Mononuclear cell (primary cell): ENCODE measurements around the gene BORCS6. TPM values are rescaled to one million over a fixed set of nuclear protein-coding genes. Genes with fewer than 3 reads are reported as not detected.

ENCODE experiments used
- H3K27me3 ChIP-seq: 2 replicates; pipeline ENCODE4 v1.6.0; 2011; ENCODE audit warnings: low read length, control low read depth; ENCODE audit not compliant: insufficient read depth
- H3K4me1 ChIP-seq: 2 replicates; pipeline ENCODE4 v1.5.1; 2011; ENCODE audit warnings: mild to moderate bottlenecking, low read length, control low read depth; ENCODE audit not compliant: insufficient read depth
- H3K4me3 ChIP-seq: 2 replicates; pipeline ENCODE4 v1.5.1; 2011; ENCODE audit warnings: mild to moderate bottlenecking, low read length, moderate library complexity
- H3K9me3 ChIP-seq: 2 replicates; pipeline ENCODE4 v1.5.1; 2011; ENCODE audit warnings: low read depth, mild to moderate bottlenecking, control low read depth, low read length
- total RNA-seq: library from RNA; depleted of rRNA; stranded (reverse); fragments of >200 nt; gene quantifications from one replicate; pipeline ENCODE4 v1.2.3, GENCODE V29; 2012

BORCS6 gene
- total RNA-seq, 1 donor: 9.2 TPM

DNA sequence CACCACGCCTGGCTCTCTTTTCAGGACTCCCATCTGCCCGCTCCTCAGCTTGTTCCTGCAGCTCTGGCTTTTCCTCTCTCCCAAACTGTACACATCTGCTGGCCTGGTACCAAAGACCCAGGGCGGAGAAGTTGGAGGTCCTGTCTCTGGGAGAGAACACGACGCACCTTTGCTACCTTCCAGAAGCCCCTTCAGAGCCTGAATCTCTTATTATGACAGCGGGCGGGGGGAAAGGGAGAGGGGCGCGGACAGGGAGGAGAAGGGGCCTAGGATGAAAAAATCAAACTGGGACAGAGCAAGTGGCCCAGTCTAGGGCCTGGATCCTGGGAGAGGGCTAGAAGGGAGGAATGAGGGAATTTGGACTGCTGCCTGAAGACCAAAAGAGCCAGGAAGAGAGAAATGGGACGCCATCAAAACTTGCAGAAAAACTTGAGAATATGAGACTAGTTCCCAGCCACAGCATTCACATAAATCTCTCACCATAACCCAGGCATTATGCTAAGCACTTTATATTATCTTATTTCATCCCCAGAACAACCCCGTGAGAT is 35.3 kb downstream of the BORCS6 start:
- Histone ChIP-seq H3K4me1 (peaks cover 85% of the 10 kb centered on the region), H3K27me3 (no peaks in the 10 kb centered on the region), H3K4me3 (no peak overlapping the region), H3K9me3 (no peaks in the 10 kb centered on the region)

DNA sequence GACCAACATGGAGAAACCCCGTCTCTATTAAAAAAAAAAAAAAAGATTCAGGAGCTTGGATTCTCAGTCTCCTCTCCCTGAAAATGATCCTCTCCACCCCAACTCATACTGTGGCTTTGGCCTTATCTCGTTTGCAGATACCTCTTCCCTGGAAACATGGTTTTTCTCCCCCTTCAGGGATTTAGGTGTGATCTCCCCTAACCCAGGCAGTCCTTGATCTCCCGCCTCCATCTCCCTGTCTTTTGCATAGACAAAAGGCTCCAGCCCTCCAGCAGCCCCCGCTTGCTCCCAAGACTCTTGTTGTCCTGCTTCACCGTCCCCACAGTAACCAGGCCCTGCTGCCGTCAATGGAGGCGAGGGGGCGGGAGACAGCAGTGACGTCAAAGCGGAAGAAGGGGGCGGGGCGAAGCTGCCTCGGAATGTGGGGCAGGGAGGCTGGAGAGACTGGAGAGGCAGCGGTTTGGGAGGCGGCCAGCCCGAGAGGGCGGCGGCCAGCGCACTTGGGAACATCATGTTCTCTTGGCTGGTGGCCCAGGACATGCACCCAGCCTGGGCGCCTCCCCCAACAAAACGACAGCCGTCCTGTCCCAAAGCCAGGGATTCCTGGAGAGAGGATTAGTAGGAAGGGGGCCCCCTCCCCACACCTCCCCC is 35.9 kb downstream of the BORCS6 start:
- no peak overlapping the region for H3K4me3 ChIP-seq
- no peaks in the 10 kb centered on the region for H3K9me3 ChIP-seq
- no peaks in the 10 kb centered on the region for H3K27me3 ChIP-seq
- H3K4me1 ChIP-seq: peaks cover 81% of the 10 kb centered on the region

DNA sequence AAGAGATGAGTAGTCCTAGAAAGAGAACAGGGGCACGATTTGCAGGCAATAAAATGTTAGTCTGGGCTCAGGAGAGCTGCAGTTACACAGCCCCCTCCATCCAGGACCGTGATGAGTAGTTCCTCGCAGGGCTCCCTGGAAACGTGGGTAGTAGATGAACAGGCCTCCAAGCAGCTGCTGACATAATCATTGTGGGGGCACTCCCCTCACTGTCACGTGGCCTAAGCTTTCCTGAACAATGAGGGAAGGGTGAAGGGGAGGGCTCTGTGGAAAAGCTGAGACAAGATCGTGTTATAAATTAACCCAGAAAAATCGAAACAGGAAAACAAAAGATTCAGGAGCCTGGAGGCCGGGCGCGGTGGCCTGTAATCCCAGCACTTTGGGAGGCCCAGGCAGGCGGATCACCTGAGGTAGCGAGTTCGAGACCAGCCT is 36.4 kb downstream of the BORCS6 start:
- H3K9me3 ChIP-seq: no peaks in the 10 kb centered on the region
- no peak overlapping the region for H3K4me3 ChIP-seq
- peaks cover 77% of the 10 kb centered on the region for H3K4me1 ChIP-seq
- no peaks in the 10 kb centered on the region for H3K27me3 ChIP-seq

DNA sequence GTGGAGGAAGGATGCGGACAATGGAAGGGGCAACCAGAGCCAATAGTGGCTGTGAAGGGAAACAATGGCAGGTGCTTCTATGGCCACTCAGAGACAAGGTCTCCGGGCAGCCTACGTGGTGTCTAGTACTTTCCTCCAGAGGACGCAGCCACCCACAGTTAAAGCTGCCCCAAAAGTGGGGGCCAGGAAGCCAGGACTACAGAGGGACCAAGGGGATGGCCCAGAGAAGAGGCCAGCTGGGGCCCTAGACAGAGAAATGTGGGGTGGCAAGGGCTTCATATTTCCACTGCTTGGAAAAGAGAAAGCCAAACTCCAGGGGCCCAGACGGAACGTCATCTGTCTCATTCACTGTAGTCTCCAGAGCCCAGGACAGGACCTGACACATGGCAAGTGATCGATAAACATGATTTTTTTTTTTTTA is 36.9 kb downstream of the BORCS6 start:
- H3K4me1 ChIP-seq: peaks cover 72% of the 10 kb centered on the region
- no peaks in the 10 kb centered on the region for H3K27me3 ChIP-seq
- no peak overlapping the region for H3K4me3 ChIP-seq
- no peaks in the 10 kb centered on the region for H3K9me3 ChIP-seq

DNA sequence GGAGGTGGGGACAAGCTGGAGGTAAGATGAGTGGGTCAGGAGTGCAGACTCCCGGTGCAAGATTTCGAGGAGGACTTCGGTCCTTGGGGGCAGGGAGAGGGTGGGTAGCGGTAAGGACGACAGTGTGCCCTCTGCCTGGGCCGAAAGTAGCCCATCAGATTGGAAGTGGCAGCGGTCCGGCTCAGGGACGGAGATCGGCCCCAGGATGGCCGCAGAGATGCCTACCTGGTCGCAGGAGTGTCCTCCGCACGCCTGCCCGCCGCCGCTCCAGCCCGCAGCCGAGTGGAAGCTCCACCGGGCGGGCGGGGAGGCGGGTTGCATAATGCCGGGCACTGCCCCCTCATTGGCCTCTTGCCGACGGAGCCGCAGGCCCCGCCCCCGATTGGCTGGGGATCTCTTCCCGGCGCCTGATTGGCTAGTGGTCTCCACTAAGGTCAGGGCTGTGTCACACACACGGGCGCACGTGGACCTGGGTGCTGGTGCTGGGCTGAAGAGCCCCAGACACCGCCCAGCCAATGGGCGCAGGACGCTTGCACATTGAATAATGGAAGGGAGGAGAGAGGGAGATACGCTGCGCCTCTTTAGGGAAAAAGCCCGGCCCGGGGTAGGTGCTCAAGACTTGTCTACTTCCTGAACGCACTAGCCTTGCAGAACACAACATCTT is 37.7 kb downstream of the BORCS6 start, which contains the start of gene PER1:
Gene PER1 (minus strand): TSS at position 293 of the 664 bp plus-strand sequence. CDS start 1,698 bp downstream, outside the sequence.
- H3K4me3 ChIP-seq: peak within 1 kb of the TSS; percentile 50
- H3K4me1 ChIP-seq: peaks cover 65% of the 10 kb centered on the region
- H3K27me3 ChIP-seq: no peaks in the 10 kb centered on the region
- no peaks in the 10 kb centered on the region for H3K9me3 ChIP-seq

DNA sequence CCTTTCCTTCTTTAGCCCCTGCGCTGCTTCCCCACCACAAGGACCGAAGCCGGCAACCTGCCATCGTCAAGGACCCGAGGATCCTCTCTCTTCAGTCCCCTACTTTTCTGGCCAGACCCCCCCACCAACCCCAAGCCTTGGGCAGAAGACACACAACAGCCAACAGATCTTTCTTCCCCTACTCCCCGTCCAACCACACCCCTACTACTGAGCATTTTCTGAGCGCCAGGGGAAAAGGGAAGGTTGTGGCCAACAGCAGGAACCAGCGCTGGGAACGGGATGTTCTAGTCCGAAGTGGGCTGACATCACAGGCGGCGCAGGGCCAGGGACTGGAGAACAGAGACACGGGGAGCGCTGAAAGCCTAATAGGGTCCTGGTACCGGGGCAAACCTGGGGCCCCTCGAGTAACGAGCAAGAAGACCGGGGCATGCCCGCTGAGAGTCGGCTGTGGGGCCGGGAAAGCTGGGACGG is 38.3 kb downstream of the BORCS6 start:
- peak overlapping the region; percentile 50 for H3K4me3 ChIP-seq

DNA sequence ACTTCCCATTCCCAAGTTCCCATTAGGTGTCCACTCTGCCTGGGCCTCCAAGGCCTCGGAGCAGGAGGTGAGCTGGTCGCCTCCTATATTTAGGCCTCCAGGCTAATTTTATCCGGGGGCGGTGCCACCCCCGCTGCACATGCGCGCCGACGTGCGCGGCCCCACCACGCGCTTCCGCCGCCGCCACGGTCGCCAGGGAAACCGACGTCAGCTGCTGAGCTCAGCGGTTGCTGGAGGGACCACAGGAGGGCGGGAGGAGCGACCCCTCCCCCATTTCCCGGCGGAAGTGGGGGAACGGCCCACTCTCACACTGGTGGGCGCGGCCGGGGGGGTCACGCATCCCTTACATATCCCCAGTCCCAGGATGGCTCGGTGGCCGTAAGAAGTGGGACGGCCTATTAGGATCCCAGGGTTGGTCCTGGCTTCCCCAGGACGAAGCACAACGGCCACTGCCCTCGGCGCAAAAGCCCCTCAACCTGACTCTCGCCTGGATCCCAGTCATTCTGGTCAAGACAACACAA is 38.8 kb downstream of the BORCS6 start:
- H3K27me3 ChIP-seq: no peaks in the 10 kb centered on the region
- peak overlapping the region; percentile 50 for H3K4me3 ChIP-seq
- H3K9me3 ChIP-seq: no peaks in the 10 kb centered on the region
- peaks cover 59% of the 10 kb centered on the region for H3K4me1 ChIP-seq

More for the DNA sequence above, 38.3 kb downstream of the BORCS6 start:
- H3K4me1 ChIP-seq: peaks cover 59% of the 10 kb centered on the region
- H3K9me3 ChIP-seq: no peaks in the 10 kb centered on the region
- no peaks in the 10 kb centered on the region for H3K27me3 ChIP-seq

DNA sequence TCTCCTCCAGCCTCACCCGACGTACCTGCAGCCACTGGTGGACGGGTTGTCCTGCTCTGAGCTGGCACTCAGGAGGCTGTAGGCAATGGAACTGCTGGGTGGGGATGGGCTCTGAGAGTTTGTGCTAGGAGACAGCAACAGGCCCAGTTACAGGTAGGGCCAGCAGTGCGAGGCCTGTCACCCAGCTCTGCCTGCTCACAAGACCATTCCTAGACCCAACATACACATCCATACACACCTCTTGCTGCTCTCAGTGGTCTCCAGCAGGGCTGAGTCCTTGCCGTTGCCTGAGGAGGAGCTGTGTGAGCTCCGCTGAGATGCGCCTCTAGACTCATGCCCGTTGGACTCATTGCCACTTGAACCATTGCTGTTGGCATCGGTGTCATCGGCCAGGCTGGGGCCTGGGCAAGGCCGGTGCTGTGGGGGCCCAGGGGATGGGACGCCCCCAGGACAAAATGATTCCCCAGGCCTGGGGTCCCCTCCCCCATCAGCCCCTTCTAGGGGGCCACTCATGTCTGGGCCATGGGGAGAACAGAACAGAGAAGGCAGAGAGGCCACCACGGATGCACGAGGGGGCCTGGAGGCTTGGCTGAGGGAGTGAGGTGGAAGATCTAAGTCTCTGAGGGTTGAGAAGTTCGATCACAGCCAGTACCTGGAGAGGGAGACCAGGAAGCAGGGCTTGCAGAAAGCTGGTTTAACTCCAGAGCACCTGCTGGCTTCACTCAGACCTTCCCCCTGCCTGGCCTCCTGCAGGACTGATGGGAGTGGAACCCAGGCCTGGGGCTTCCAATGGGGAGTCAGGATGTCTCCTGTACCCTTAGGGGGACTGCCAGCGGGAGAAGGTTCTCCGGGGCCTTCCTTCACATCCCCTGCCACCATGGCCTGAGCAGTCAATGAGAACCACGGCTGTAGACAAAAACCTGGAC is 39.5 kb downstream of the BORCS6 start:
- peak overlapping the region; percentile 50 for H3K4me3 ChIP-seq
- no peaks in the 10 kb centered on the region for H3K27me3 ChIP-seq
- H3K4me1 ChIP-seq: peaks cover 54% of the 10 kb centered on the region
- H3K9me3 ChIP-seq: no peaks in the 10 kb centered on the region

DNA sequence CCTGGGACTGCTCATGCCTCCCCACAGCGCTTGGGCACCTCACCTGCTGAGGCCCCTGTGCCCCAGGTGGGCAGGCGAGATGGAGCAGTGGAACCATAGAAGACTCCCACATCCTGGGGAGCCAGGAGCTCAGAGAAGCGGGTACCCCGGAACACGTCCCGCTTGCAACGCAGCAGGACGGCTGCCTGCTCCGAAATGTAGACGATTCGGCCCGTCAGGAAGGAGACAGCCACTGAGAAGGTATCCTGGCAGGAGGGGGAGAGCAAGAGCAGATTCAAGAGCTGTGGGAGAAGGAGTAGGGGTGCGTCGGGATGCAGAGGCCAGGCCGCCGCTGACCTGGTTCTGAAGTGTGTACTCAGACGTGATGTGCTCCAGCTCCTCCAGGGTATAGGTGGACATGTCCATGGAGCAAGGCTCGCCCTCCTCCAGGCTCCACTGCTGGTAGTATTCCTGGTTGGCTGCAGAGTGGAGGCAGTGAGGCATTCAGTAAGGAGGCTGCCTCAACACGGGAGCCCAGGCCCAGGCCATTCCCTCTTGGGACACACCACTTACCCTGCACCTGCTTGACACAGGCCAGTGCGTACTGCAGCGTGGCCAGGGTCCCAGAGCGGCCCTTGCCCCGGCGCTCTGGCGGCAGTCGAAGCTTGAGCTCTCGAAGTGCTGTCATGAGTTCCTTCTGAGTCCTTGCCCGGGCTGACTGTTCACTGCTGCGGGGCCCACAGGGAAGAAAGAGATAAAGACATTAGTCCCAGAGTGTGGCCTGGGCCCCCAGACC is 40.4 kb downstream of the BORCS6 start:
- Histone ChIP-seq H3K4me3 (no peak overlapping the region), H3K4me1 (peaks cover 45% of the 10 kb centered on the region), H3K27me3 (no peaks in the 10 kb centered on the region)

DNA sequence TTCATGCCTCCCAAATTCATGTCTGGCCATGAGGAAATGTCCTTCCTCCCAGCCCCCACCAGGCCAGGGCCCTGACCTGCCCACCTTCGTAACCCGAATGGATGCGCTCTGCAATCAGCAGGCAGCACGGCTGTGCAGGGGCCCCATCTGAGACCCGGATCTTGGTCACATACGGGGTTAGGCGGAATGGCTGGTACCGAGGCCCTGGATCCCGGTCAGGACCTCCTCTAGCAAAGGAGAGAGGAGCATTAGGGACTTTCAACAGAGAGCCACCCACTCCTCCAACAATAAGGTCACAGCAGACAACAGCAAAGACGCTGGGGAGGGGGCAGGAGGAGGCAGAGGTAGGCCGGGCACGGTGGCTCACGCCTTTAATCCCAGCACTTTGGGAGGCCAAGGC is 41.4 kb downstream of the BORCS6 start:
- Histone ChIP-seq H3K27me3 (no peaks in the 10 kb centered on the region), H3K9me3 (no peaks in the 10 kb centered on the region), H3K4me3 (no peak overlapping the region), H3K4me1 (peaks cover 35% of the 10 kb centered on the region)

More for the DNA sequence above, 40.4 kb downstream of the BORCS6 start:
- no peaks in the 10 kb centered on the region for H3K9me3 ChIP-seq

DNA sequence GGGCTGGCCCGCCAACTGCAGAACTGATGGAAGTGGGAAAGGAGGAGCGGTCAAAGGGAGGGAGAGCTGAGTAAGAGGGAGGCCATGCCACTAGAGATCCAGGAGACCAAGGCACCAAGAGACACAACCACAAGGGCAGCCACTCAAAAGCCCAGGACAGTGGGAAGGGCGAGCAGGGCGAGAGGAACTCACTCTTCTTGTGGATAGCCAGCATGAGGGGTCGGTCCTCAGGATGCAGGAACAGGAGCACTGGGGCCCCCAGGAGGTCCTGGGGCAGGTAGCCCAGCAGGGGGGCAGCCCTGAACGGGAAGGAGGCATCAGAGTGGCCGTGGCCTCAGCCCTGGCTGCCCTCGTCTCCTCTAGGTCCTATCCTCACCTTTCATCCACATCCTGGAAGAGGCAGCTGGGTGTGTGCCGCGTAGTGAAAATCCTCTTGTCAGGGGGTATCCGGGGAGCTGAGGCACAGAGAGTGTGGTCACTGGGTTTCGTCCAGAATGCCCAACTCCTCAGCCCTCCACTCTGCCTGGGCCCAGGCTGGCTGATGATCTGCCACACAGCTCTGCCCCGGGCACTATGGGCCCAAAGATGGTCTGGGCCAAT is 42.1 kb downstream of the BORCS6 start:
- Histone ChIP-seq H3K4me1 (peaks cover 28% of the 10 kb centered on the region), H3K27me3 (no peaks in the 10 kb centered on the region), H3K4me3 (no peak overlapping the region), H3K9me3 (no peaks in the 10 kb centered on the region)

DNA sequence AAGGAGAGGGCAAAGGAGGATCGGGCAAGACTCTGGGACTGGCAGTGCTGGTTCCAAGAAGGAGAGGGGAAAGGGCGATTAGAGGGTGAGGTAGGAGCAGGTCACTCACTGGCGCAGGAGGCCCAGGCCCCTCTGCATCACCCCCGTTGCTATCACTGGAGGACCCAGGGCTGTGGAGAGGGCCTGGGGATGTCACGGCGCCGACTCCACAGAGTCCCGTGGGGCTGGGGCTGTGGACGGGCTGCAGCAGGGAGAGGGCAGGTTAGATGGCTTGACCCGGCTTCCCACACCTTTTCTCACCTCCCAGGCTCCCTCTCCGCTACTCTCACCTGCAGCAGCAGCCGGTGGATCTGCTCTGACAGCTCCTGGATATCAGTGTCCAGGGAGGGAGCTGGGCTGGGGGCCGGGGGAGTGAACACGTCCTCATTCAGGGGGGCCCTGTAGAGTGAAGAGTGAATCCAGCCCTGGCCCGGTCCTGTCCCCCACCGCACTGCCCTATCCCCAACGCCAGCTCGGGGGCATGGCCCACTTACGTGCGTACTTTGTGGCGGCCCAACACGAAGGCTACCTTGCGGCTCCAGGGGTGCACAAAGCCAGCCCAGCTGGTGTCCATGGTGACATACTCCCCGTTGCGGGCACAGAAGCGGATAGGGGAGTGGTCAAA is 42.7 kb downstream of the BORCS6 start:
- peaks cover 22% of the 10 kb centered on the region for H3K4me1 ChIP-seq
- no peak overlapping the region for H3K4me3 ChIP-seq
- H3K27me3 ChIP-seq: no peaks in the 10 kb centered on the region
- H3K9me3 ChIP-seq: no peaks in the 10 kb centered on the region

DNA sequence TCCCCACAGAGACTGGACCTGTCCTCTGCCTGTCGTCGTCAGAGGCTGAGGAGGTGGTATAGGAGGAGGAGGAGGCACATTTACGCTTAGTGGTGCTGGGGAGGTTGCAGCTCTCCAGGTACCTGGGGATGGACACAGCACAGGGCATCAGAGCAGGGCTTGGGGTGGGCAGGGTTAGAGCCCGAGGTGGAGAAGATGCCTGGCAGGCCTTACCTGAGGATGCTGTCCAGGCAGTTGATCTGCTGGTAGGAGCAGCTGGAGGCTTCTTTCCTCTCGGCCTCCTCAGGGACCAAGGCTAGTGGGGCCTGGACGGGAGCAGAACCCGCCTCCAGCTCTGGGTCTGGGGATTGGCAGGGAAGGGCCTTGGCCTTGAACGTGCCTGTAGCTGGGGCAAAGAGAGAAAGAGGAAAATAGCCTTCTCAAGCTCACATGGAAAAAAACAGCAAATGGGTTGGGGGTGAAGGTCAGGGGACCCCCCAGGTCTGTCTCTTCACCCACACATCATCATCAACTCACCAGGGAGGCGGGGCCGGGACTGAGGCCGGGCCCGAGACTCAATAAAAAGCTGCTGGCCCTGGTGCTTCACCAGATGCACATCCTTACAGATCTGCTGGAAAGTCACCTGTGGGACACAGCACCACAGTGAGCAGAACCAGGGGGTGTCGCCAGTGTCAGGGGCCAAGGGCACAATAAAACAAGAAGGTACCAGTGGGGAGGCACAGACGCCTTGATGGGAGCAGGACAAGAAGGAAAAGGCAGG is 43.4 kb downstream of the BORCS6 start:
- no peaks in the 10 kb centered on the region for H3K27me3 ChIP-seq
- no peak overlapping the region for H3K4me3 ChIP-seq

More for the DNA sequence above, 43.4 kb downstream of the BORCS6 start:
- no peaks in the 10 kb centered on the region for H3K9me3 ChIP-seq
- peaks cover 15% of the 10 kb centered on the region for H3K4me1 ChIP-seq
